GM10266 (cell line): ENCODE results near the gene RASGRP3.

Source experiments
- DNase-seq: peaks from one replicate; pipeline ENCODE4 v3.0.0; 2012; ENCODE audit errors: extremely low spot score
- CTCF ChIP-seq: IDR thresholded peaks from 2 replicates; pipeline ENCODE4 v1.5.1; 2012; ENCODE audit warnings: mild to moderate bottlenecking, low read depth; ENCODE audit not compliant: control insufficient read depth, insufficient read depth; ENCODE audit errors: missing control alignments

RASGRP3 gene

DNA sequence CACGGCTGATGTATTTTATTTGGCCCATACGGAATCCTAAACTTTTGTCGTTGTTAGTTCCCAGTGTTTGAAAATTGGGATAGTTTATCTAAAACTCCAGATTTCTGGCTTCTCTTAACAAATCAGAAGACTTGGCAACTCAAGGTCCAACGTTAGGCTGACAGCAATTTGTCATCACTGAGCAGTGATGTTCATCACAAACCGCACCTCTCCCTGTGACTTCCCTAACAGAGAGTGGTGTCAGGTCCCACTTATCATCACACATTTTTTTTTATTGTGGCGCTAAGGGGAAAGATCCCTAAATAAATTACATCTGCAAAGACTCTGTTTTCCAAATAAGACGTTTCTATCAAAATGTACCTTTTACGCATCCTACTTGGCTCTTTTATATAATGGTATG is 55.7 kb downstream of the RASGRP3 start:
- TF ChIP-seq CTCF: no peak
- no peak for DNase-seq

DNA sequence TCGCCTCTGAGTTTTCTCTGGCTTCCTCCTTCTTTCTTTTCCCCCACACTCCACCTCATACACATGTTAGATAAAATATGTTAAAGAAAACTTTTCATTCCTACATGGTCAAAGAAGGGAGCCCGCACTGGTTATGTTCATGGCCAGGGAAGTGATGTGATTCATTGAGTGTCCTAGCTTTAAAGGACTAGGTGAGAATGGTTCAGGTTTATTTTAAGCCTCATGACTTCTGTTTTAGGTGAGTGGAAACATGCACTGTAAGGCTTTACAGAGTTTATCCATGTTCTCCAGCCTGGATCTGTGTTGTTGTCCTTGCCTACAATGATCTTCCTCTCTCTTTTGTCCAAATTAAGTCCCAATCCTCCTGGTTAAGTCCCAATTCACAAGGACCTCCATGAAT is 56.5 kb downstream of the RASGRP3 start:
- no peak for DNase-seq
- TF ChIP-seq CTCF: no peak

- no peak for TF ChIP-seq CTCF
- DNase-seq: no peak
Observed at GRCh38 chr2:33535421-33535820, 59.0 kb downstream of the RASGRP3 start.

GRCh38 chr2:33541243-33541642 is 64.8 kb downstream of the RASGRP3 start:
- no peak for TF ChIP-seq CTCF
- DNase-seq: no peak

DNA sequence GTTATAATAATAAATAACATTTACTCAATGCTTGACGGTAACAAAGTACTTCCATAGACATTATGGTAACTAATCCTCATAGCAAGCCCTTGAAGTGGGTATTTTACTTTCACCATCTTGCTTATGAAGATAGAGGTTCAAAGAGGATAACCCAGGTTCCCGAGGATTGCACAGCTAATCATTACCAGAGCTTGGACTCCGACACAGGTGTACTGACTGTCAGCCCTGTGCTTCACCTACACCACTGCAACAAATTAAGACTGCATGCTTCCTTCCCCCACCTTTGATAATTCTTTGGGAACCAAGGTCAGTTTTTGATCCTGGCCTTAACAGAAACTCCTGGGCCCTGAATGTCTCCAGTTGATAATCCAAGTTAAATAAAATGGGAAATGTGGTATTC is 73.8 kb downstream of the RASGRP3 start:
- TF ChIP-seq CTCF: no peak
- DNase-seq: no peak

- DNase-seq: no peak
- TF ChIP-seq CTCF: no peak
Observed at GRCh38 chr2:33552758-33553461, 76.5 kb downstream of the RASGRP3 start.

- DNase-seq: no peak
- no peak for TF ChIP-seq CTCF
Observed at GRCh38 chr2:33555681-33556080, 79.2 kb downstream of the RASGRP3 start.
